ENCODE results near the gene PGAP2. TPM values are rescaled to one million over a fixed set of nuclear protein-coding genes. Genes with fewer than 3 reads are reported as not detected.
"Not testable (repeated sequence)": the region's sequence is repeated elsewhere in the genome, so short reads cannot be mapped to it uniquely, and the experiment has no call there.

PGAP2 gene
- polyA plus RNA-seq (2011; rRNA removed) = 35.2 and 49.2 TPM in 2 replicates
- 47.6 and 65.5 TPM in 2 replicates for polyA plus RNA-seq (2012; cell fraction: cytosol; rRNA removed)
- 65.2 and 78.0 TPM in 2 replicates for polyA plus RNA-seq (2012; cell fraction: nucleus; rRNA removed)
- polyA plus RNA-seq (2017; fragmentation: RNase III; extraction: RNeasy Plus Mini Kit Qiagen cat#74134 plus additional on column Dnase treatment) = 31.4 to 32.4 TPM (median 32.1 TPM) in 3 replicates
- polyA minus RNA-seq (2011; rRNA and poly(A)+ RNA removed) = 49.4 and 59.3 TPM in 2 replicates

- 0 out of 2 replicates have a peak, but pooled peaks have one; percentile 16 for TF ChIP-seq POLR2A (IDR thresholded peaks at IDR 0.05; ENCODE audit: low read length)
- peak; percentile 54 to 57; a peak in 3 of 5 replicates for TF ChIP-seq RAD21 (conservative IDR thresholded peaks at IDR 0.05 in 1 of 2, IDR thresholded peaks at IDR 0.05 in 1 of 2)
- TF ChIP-seq ZSCAN20 (CRISPR knock-in tag; IDR thresholded peaks at IDR 0.05) = no peak
- TF ChIP-seq JUN (IDR thresholded peaks at IDR 0.05) = 0 out of 5 replicates have a peak, but pooled peaks of 1 of the 2 experiments have one; percentile 3
- TF ChIP-seq SMC3 (IDR thresholded peaks at IDR 0.05) = peak; percentile 45
- peak; percentile 61 for TF ChIP-seq CTCF (IDR thresholded peaks at IDR 0.05)
- ChIA-PET POLR2A (interaction anchor here (0.9 to 3.4 kb wide), 4 partner anchors 10 to 33 kb away, joined by 4 to 23 read pairs (median 8); partner anchors contain the start of genes NUP98 and RHOG), CTCF (interaction anchor here (0.6 to 7.2 kb wide), 38 partner anchors 9 to 373 kb away, joined by 3 to 66 read pairs (median 4); partner anchors contain the start of genes NUP98 and RHOG)
- Histone ChIP-seq H3K9me3 (no peaks in the 10 kb centered on the region), H3K27ac (peak within 1 kb of the TSS; percentile 80 to 90), H3K4me2 (peak within 1 kb of the TSS; percentile 95), H3K4me1 (0 out of 3 replicates have a peak, but pooled peaks cover 8% of the 10 kb centered on the region), H3K4me3 (peak within 1 kb of the TSS; percentile 79)
- DNase-seq (ENCODE audit: low read depth in 1 of 2, low spot score in 1 of 2) = peak; percentile 73 to 93
- peak; percentile 84 to 89 for ATAC-seq
- no peak for FAIRE-seq
- 4% methylated on average over 36 of the region's 55 CpGs for WGBS (ENCODE audit: missing lambda C conversion rate)
Observed at GRCh38 chr11:3807909-3808860, at the start of gene PGAP2. PGAP2 (plus strand) TSS chr11:3808560; CDS start chr11:3811260, 2,700 bp downstream.

- ATAC-seq (no peak), FAIRE-seq (no peak), DNase-seq (ENCODE audit: low read depth in 1 of 2, low spot score in 1 of 2) (no peak)
- no peak overlapping the region for H3K4me3 ChIP-seq
- TF ChIP-seq ZFP36 (IDR thresholded peaks at IDR 0.05; ENCODE audit: borderline replicate concordance, partially characterized antibody) = no peak
- H3K4me2 ChIP-seq = no peak overlapping the region
- H3K27ac ChIP-seq = no peak overlapping the region
- 90% methylated on average over 4 of the region's 4 CpGs for WGBS (ENCODE audit: missing lambda C conversion rate)
- H3K4me1 ChIP-seq = no peaks in the 10 kb centered on the region
- no peaks in the 10 kb centered on the region for H3K9me3 ChIP-seq
- POLR2A ChIA-PET = no interaction called here
- CTCF ChIA-PET = no interaction called here
Observed at GRCh38 chr11:3764266-3764665, 44.1 kb upstream of the PGAP2 start.

- H3K4me1 ChIP-seq; H3K4me2 ChIP-seq; ATAC-seq; H3K9me3 ChIP-seq; FAIRE-seq; POLR2A ChIA-PET; H3K4me3 ChIP-seq; DNase-seq (ENCODE audit: low read depth in 1 of 2, low spot score in 1 of 2); H3K27ac ChIP-seq: not testable (repeated sequence)
- CTCF ChIA-PET = interaction anchor here (1.2 to 1.3 kb wide), 2 partner anchors 42 to 88 kb away, joined by 3 read pairs; no protein-coding TSS in a partner anchor
- WGBS (ENCODE audit: missing lambda C conversion rate) = 89% methylated on average over 9 of the region's 9 CpGs
Observed at GRCh38 chr11:3766836-3767235, 41.5 kb upstream of the PGAP2 start.

- ATAC-seq = no peak
- TF ChIP-seq POLR2AphosphoS2 (conservative IDR thresholded peaks at IDR 0.05; ENCODE audit: low read length) (no peak), REST (IDR thresholded peaks at IDR 0.05) (no peak), CBX8 (IDR thresholded peaks at IDR 0.05) (no peak), ATOH8 (CRISPR knock-in tag; IDR thresholded peaks at IDR 0.05; ENCODE audit: low read depth) (no peak), BHLHE40 (IDR thresholded peaks at IDR 0.05; ENCODE audit: low read depth, low read length) (no peak), E2F6 (IDR thresholded peaks at IDR 0.05; ENCODE audit: borderline replicate concordance, low read depth) (no peak), ESRRA (IDR thresholded peaks at IDR 0.05; ENCODE audit: borderline replicate concordance, low read length) (no peak), EHMT2 (IDR thresholded peaks at IDR 0.05; ENCODE audit: low read depth) (no peak), ZNF302 (CRISPR knock-in tag; IDR thresholded peaks at IDR 0.05) (no peak), SMC3 (IDR thresholded peaks at IDR 0.05) (no peak), NPAS2 (CRISPR knock-in tag; IDR thresholded peaks at IDR 0.05; ENCODE audit: borderline replicate concordance) (no peak)
Observed at GRCh38 chr11:3767536-3767935, 40.8 kb upstream of the PGAP2 start.

More at GRCh38 chr11:3767536-3767935, 40.8 kb upstream of the PGAP2 start:
- ChIA-PET CTCF (interaction anchor here (1.2 to 1.3 kb wide), 2 partner anchors 41 to 87 kb away, joined by 3 read pairs; no protein-coding TSS in a partner anchor), POLR2A (no interaction called here)
- DNase-seq (ENCODE audit: low read depth in 1 of 2, low spot score in 1 of 2) = no peak
- no peak overlapping the region for H3K27ac ChIP-seq
- no peak for FAIRE-seq
- 79% methylated on average over 3 of the region's 3 CpGs for WGBS (ENCODE audit: missing lambda C conversion rate)
- no peaks in the 10 kb centered on the region for H3K4me1 ChIP-seq
- no peak overlapping the region for H3K4me2 ChIP-seq
- no peak overlapping the region for H3K4me3 ChIP-seq
- H3K9me3 ChIP-seq = no peaks in the 10 kb centered on the region

Data from A549 (cell line).